ENCODE data around the gene VWDE.

GRCh38 chr7:12410523-12410922 lies 6.9 kb upstream of the VWDE start:
- no peak for TF ChIP-seq FOXM1 (IDR thresholded peaks at IDR 0.05; ENCODE audit: borderline replicate concordance)
- no peak for TF ChIP-seq SUZ12 (IDR thresholded peaks at IDR 0.05)
- TF ChIP-seq SP1 (IDR thresholded peaks at IDR 0.05) = no peak
- TF ChIP-seq ARNT (IDR thresholded peaks at IDR 0.05) = no peak
- TF ChIP-seq ZNF384 (IDR thresholded peaks at IDR 0.05) = no peak
- TF ChIP-seq FOXA1 (IDR thresholded peaks at IDR 0.05) = no peak
- no peak for TF ChIP-seq NFRKB (IDR thresholded peaks at IDR 0.05)
- TF ChIP-seq CTBP1 (IDR thresholded peaks at IDR 0.05; ENCODE audit: borderline replicate concordance) = no peak
- no peak for TF ChIP-seq HDGF (IDR thresholded peaks at IDR 0.05; ENCODE audit: borderline replicate concordance)
- TF ChIP-seq BHLHE40 (IDR thresholded peaks at IDR 0.05; ENCODE audit: borderline replicate concordance) = no peak

Measured in HEK293T (cell line).